ENCODE measurements around the gene TXNIP. TPM values are rescaled to one million over a fixed set of nuclear protein-coding genes. Genes with fewer than 3 reads are reported as not detected.

TXNIP gene
- total and polyA plus RNA-seq, 2 experiments from 2014 or later: 22.8 to 29.1 TPM

- H3K9me3 Mint-ChIP-seq: no peaks in the 10 kb centered on the region; the same call in 2 of the 3 replicates
- no peak overlapping the region for H3K4me2 ChIP-seq
- no peaks in the 10 kb centered on the region for H4K20me1 ChIP-seq (replicated peaks; ENCODE audit: insufficient read depth)
- H3K27ac Mint-ChIP-seq: no peak overlapping the region
- H3K27me3 Mint-ChIP-seq (ENCODE audit: insufficient read depth, low read depth, poor library complexity): peaks cover 45% of the 10 kb centered on the region
- ATAC-seq (no peak), DNase-seq (ENCODE audit: low spot score) (no peak)
- peaks cover 16% of the 10 kb centered on the region for H3K4me1 Mint-ChIP-seq
- H3K4me1 ChIP-seq (ENCODE audit: insufficient read depth): peaks cover 11% of the 10 kb centered on the region
- H3K79me2 ChIP-seq (replicated peaks; ENCODE audit: insufficient read depth): no peaks in the 10 kb centered on the region
- H3K4me3 Mint-ChIP-seq: no peak overlapping the region
- H3K9me2 ChIP-seq (ENCODE audit: insufficient read depth): no peaks in the 10 kb centered on the region
- H3F3A ChIP-seq (replicated peaks; ENCODE audit: low read depth): no peaks in the 10 kb centered on the region; the same call in 1 of the 2 replicates
- peaks cover 71% of the 10 kb centered on the region for H3K27me3 ChIP-seq (ENCODE audit: insufficient read depth)
- no peak overlapping the region for H2AFZ ChIP-seq
- no peak overlapping the region for H3K4me3 ChIP-seq
- H3K27ac ChIP-seq (ENCODE audit: low read depth): no peak overlapping the region
- no peaks in the 10 kb centered on the region for H3K36me3 ChIP-seq (ENCODE audit: insufficient read depth)
- no peak for TF ChIP-seq REST (IDR thresholded peaks at IDR 0.05; ENCODE audit: unreplicated experiment)
- H3K36me3 Mint-ChIP-seq (ENCODE audit: low read depth): no peaks in the 10 kb centered on the region; the same call in 2 of the 3 replicates
Observed at GRCh38 chr1:145956361-145956760, 40.0 kb downstream of the TXNIP start.

GRCh38 chr1:145955436-145955835, 40.9 kb downstream of the TXNIP start:
- H3K4me3 Mint-ChIP-seq: no peak overlapping the region
- peaks cover 37% of the 10 kb centered on the region for H3K27me3 Mint-ChIP-seq (ENCODE audit: insufficient read depth, low read depth, poor library complexity)
- Histone ChIP-seq H3K27ac (ENCODE audit: low read depth) (no peak overlapping the region), H4K20me1 (replicated peaks; ENCODE audit: insufficient read depth) (no peaks in the 10 kb centered on the region), H3K79me2 (replicated peaks; ENCODE audit: insufficient read depth) (no peaks in the 10 kb centered on the region), H3F3A (replicated peaks; ENCODE audit: low read depth) (no peaks in the 10 kb centered on the region; the same call in 1 of the 2 replicates), H3K4me1 (ENCODE audit: insufficient read depth) (peaks cover 11% of the 10 kb centered on the region), H2AFZ (no peak overlapping the region), H3K36me3 (ENCODE audit: insufficient read depth) (no peaks in the 10 kb centered on the region), H3K9me2 (ENCODE audit: insufficient read depth) (no peaks in the 10 kb centered on the region), H3K4me2 (no peak overlapping the region), H3K27me3 (ENCODE audit: insufficient read depth) (peaks cover 65% of the 10 kb centered on the region), H3K4me3 (no peak overlapping the region)
- peaks cover 19% of the 10 kb centered on the region for H3K4me1 Mint-ChIP-seq
- H3K27ac Mint-ChIP-seq: no peak overlapping the region
- no peaks in the 10 kb centered on the region; the same call in 2 of the 3 replicates for H3K9me3 Mint-ChIP-seq
- ATAC-seq (no peak), DNase-seq (ENCODE audit: low spot score) (no peak)
- H3K36me3 Mint-ChIP-seq (ENCODE audit: low read depth): no peaks in the 10 kb centered on the region; the same call in 2 of the 3 replicates
- TF ChIP-seq JUNB (IDR thresholded peaks at IDR 0.05; ENCODE audit: unreplicated experiment) (no peak), ZNF331 (CRISPR knock-in tag; IDR thresholded peaks at IDR 0.05; ENCODE audit: low read depth) (no peak), POLR2AphosphoS5 (IDR thresholded peaks at IDR 0.05; ENCODE audit: low read depth) (no peak), NANOG (IDR thresholded peaks at IDR 0.05; ENCODE audit: borderline replicate concordance) (no peak), ETS1 (IDR thresholded peaks at IDR 0.05) (no peak), EZH2 (IDR thresholded peaks at IDR 0.05; ENCODE audit: low read depth, unreplicated experiment) (no peak), CREB1 (CRISPR knock-in tag; IDR thresholded peaks at IDR 0.05; ENCODE audit: low read depth) (no peak)
- TF ChIP-seq, protein P1, sequence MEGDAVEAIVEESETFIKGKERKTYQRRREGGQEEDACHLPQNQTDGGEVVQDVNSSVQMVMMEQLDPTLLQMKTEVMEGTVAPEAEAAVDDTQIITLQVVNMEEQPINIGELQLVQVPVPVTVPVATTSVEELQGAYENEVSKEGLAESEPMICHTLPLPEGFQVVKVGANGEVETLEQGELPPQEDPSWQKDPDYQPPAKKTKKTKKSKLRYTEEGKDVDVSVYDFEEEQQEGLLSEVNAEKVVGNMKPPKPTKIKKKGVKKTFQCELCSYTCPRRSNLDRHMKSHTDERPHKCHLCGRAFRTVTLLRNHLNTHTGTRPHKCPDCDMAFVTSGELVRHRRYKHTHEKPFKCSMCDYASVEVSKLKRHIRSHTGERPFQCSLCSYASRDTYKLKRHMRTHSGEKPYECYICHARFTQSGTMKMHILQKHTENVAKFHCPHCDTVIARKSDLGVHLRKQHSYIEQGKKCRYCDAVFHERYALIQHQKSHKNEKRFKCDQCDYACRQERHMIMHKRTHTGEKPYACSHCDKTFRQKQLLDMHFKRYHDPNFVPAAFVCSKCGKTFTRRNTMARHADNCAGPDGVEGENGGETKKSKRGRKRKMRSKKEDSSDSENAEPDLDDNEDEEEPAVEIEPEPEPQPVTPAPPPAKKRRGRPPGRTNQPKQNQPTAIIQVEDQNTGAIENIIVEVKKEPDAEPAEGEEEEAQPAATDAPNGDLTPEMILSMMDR (conservative IDR thresholded peaks at IDR 0.05; ENCODE audit: low read depth in 2 of 2): no peak
- TF ChIP-seq, protein P2, sequence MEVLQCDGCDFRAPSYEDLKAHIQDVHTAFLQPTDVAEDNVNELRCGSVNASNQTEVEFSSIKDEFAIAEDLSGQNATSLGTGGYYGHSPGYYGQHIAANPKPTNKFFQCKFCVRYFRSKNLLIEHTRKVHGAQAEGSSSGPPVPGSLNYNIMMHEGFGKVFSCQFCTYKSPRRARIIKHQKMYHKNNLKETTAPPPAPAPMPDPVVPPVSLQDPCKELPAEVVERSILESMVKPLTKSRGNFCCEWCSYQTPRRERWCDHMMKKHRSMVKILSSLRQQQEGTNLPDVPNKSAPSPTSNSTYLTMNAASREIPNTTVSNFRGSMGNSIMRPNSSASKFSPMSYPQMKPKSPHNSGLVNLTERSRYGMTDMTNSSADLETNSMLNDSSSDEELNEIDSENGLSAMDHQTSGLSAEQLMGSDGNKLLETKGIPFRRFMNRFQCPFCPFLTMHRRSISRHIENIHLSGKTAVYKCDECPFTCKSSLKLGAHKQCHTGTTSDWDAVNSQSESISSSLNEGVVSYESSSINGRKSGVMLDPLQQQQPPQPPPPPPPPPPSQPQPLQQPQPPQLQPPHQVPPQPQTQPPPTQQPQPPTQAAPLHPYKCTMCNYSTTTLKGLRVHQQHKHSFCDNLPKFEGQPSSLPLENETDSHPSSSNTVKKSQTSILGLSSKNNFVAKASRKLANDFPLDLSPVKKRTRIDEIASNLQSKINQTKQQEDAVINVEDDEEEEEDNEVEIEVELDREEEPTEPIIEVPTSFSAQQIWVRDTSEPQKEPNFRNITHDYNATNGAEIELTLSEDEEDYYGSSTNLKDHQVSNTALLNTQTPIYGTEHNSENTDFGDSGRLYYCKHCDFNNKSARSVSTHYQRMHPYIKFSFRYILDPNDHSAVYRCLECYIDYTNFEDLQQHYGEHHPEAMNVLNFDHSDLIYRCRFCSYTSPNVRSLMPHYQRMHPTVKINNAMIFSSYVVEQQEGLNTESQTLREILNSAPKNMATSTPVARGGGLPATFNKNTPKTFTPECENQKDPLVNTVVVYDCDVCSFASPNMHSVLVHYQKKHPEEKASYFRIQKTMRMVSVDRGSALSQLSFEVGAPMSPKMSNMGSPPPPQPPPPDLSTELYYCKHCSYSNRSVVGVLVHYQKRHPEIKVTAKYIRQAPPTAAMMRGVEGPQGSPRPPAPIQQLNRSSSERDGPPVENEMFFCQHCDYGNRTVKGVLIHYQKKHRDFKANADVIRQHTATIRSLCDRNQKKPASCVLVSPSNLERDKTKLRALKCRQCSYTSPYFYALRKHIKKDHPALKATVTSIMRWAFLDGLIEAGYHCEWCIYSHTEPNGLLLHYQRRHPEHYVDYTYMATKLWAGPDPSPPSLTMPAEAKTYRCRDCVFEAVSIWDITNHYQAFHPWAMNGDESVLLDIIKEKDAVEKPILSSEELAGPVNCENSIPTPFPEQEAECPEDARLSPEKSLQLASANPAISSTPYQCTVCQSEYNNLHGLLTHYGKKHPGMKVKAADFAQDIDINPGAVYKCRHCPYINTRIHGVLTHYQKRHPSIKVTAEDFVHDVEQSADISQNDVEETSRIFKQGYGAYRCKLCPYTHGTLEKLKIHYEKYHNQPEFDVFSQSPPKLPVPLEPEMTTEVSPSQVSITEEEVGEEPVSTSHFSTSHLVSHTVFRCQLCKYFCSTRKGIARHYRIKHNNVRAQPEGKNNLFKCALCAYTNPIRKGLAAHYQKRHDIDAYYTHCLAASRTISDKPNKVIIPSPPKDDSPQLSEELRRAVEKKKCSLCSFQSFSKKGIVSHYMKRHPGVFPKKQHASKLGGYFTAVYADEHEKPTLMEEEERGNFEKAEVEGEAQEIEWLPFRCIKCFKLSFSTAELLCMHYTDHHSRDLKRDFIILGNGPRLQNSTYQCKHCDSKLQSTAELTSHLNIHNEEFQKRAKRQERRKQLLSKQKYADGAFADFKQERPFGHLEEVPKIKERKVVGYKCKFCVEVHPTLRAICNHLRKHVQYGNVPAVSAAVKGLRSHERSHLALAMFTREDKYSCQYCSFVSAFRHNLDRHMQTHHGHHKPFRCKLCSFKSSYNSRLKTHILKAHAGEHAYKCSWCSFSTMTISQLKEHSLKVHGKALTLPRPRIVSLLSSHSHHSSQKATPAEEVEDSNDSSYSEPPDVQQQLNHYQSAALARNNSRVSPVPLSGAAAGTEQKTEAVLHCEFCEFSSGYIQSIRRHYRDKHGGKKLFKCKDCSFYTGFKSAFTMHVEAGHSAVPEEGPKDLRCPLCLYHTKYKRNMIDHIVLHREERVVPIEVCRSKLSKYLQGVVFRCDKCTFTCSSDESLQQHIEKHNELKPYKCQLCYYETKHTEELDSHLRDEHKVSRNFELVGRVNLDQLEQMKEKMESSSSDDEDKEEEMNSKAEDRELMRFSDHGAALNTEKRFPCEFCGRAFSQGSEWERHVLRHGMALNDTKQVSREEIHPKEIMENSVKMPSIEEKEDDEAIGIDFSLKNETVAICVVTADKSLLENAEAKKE (CRISPR knock-in tag; IDR thresholded peaks at IDR 0.05): no peak
